Measurements from ENCODE around the gene POLR3K.
"Not testable (repeated sequence)": the region's sequence is repeated elsewhere in the genome, so short reads cannot be mapped to it uniquely, and the experiment has no call there.

Gene POLR3K

GRCh38 chr16:56231-56927 is 3.0 kb upstream of the POLR3K start:
- no peaks in the 10 kb centered on the region for H3K9me3 ChIP-seq (ENCODE audit: control insufficient read depth, low read length)
- H3K36me3 ChIP-seq (ENCODE audit: control insufficient read depth, insufficient read depth, low read length): peaks cover 15% of the 10 kb centered on the region
- no peak overlapping the region for H3K27ac ChIP-seq (ENCODE audit: insufficient read depth, low read depth, low read length, poor library complexity, severe bottlenecking)
- H3K4me3 ChIP-seq (ENCODE audit: insufficient read depth, low read depth, low read length): no peak overlapping the region
- 93 to 94% methylated on average over 17 of the region's 17 CpGs for WGBS, 2 experiments
- no peaks in the 10 kb centered on the region for H3K4me1 ChIP-seq (ENCODE audit: control insufficient read depth, insufficient read depth, low read length)
- no peaks in the 10 kb centered on the region for H3K27me3 ChIP-seq (ENCODE audit: control insufficient read depth, insufficient read depth, low read length, poor library complexity, severe bottlenecking)

- Histone ChIP-seq H3K27ac (ENCODE audit: insufficient read depth, low read depth, low read length, poor library complexity, severe bottlenecking) (no peak overlapping the region), H3K36me3 (ENCODE audit: control insufficient read depth, insufficient read depth, low read length) (peaks cover 21% of the 10 kb centered on the region), H3K4me1 (ENCODE audit: control insufficient read depth, insufficient read depth, low read length) (no peaks in the 10 kb centered on the region), H3K4me3 (ENCODE audit: insufficient read depth, low read depth, low read length) (no peak overlapping the region), H3K9me3 (ENCODE audit: control insufficient read depth, low read length) (no peaks in the 10 kb centered on the region), H3K27me3 (ENCODE audit: control insufficient read depth, insufficient read depth, low read length, poor library complexity, severe bottlenecking) (no peaks in the 10 kb centered on the region)
- 95 to 96% methylated on average over 11 of the region's 11 CpGs for WGBS, 2 experiments
Measured at GRCh38 chr16:55571-56136, 2.2 kb upstream of the POLR3K start.

- no peak overlapping the region for H3K27ac ChIP-seq (ENCODE audit: insufficient read depth, low read depth, low read length, poor library complexity, severe bottlenecking)
- peak overlapping the region; percentile 89 for H3K4me3 ChIP-seq (ENCODE audit: insufficient read depth, low read depth, low read length)
- H3K9me3 ChIP-seq (ENCODE audit: control insufficient read depth, low read length): no peaks in the 10 kb centered on the region
- no peaks in the 10 kb centered on the region for H3K4me1 ChIP-seq (ENCODE audit: control insufficient read depth, insufficient read depth, low read length)
- H3K27me3 ChIP-seq (ENCODE audit: control insufficient read depth, insufficient read depth, low read length, poor library complexity, severe bottlenecking): no peaks in the 10 kb centered on the region
- 70 to 77% methylated on average over 12 of the region's 12 CpGs for WGBS, 2 experiments
- peaks cover 22% of the 10 kb centered on the region for H3K36me3 ChIP-seq (ENCODE audit: control insufficient read depth, insufficient read depth, low read length)
Measured at GRCh38 chr16:54237-54581, 801 bp upstream of the POLR3K start.

- no peaks in the 10 kb centered on the region for H3K9me3 ChIP-seq (ENCODE audit: control insufficient read depth, low read length)
- H3K27ac ChIP-seq (ENCODE audit: insufficient read depth, low read depth, low read length, poor library complexity, severe bottlenecking): no peak overlapping the region
- peaks cover 23% of the 10 kb centered on the region for H3K36me3 ChIP-seq (ENCODE audit: control insufficient read depth, insufficient read depth, low read length)
- no peaks in the 10 kb centered on the region for H3K27me3 ChIP-seq (ENCODE audit: control insufficient read depth, insufficient read depth, low read length, poor library complexity, severe bottlenecking)
- no peak overlapping the region for H3K4me3 ChIP-seq (ENCODE audit: insufficient read depth, low read depth, low read length)
- WGBS, 2 experiments: 82 to 86% methylated on average over 15 of the region's 15 CpGs
- H3K4me1 ChIP-seq (ENCODE audit: control insufficient read depth, insufficient read depth, low read length): no peaks in the 10 kb centered on the region
Measured at GRCh38 chr16:50769-51591, 2.4 kb downstream of the POLR3K start.

- no peaks in the 10 kb centered on the region for H3K4me1 ChIP-seq (ENCODE audit: control insufficient read depth, insufficient read depth, low read length)
- no peak overlapping the region for H3K27ac ChIP-seq (ENCODE audit: insufficient read depth, low read depth, low read length, poor library complexity, severe bottlenecking)
- no peaks in the 10 kb centered on the region for H3K9me3 ChIP-seq (ENCODE audit: control insufficient read depth, low read length)
- H3K27me3 ChIP-seq (ENCODE audit: control insufficient read depth, insufficient read depth, low read length, poor library complexity, severe bottlenecking): no peaks in the 10 kb centered on the region
- peaks cover 34% of the 10 kb centered on the region for H3K36me3 ChIP-seq (ENCODE audit: control insufficient read depth, insufficient read depth, low read length)
- H3K4me3 ChIP-seq (ENCODE audit: insufficient read depth, low read depth, low read length): no peak overlapping the region
- WGBS, 2 experiments: 95 to 97% methylated on average over 7 of the region's 7 CpGs
Measured at GRCh38 chr16:47234-47633, 6.2 kb downstream of the POLR3K start.

- H3K9me3 ChIP-seq (ENCODE audit: control insufficient read depth, low read length); H3K27me3 ChIP-seq (ENCODE audit: control insufficient read depth, insufficient read depth, low read length, poor library complexity, severe bottlenecking); H3K4me1 ChIP-seq (ENCODE audit: control insufficient read depth, insufficient read depth, low read length); H3K27ac ChIP-seq (ENCODE audit: insufficient read depth, low read depth, low read length, poor library complexity, severe bottlenecking); H3K4me3 ChIP-seq (ENCODE audit: insufficient read depth, low read depth, low read length): not testable (repeated sequence)
- peaks cover 41% of the 10 kb centered on the region for H3K36me3 ChIP-seq (ENCODE audit: control insufficient read depth, insufficient read depth, low read length)
- WGBS, 2 experiments: 97 to 99% methylated on average over 5 to 6 of the region's 7 CpGs
Measured at GRCh38 chr16:46510-46909, 6.9 kb downstream of the POLR3K start.

- Histone ChIP-seq H3K4me3 (ENCODE audit: insufficient read depth, low read depth, low read length) (no peak overlapping the region), H3K9me3 (ENCODE audit: control insufficient read depth, low read length) (no peaks in the 10 kb centered on the region), H3K4me1 (ENCODE audit: control insufficient read depth, insufficient read depth, low read length) (no peaks in the 10 kb centered on the region), H3K27me3 (ENCODE audit: control insufficient read depth, insufficient read depth, low read length, poor library complexity, severe bottlenecking) (no peaks in the 10 kb centered on the region), H3K36me3 (ENCODE audit: control insufficient read depth, insufficient read depth, low read length) (peaks cover 36% of the 10 kb centered on the region), H3K27ac (ENCODE audit: insufficient read depth, low read depth, low read length, poor library complexity, severe bottlenecking) (no peak overlapping the region)
- WGBS, 2 experiments: 96 to 97% methylated on average over 5 of the region's 5 CpGs
Measured at GRCh38 chr16:45454-45853, 8.0 kb downstream of the POLR3K start.

- H3K27ac ChIP-seq (ENCODE audit: insufficient read depth, low read depth, low read length, poor library complexity, severe bottlenecking): no peak overlapping the region
- WGBS, 2 experiments: 97 to 98% methylated on average over 8 of the region's 8 CpGs
- H3K4me1 ChIP-seq (ENCODE audit: control insufficient read depth, insufficient read depth, low read length): no peaks in the 10 kb centered on the region
- H3K27me3 ChIP-seq (ENCODE audit: control insufficient read depth, insufficient read depth, low read length, poor library complexity, severe bottlenecking): no peaks in the 10 kb centered on the region
- no peak overlapping the region for H3K4me3 ChIP-seq (ENCODE audit: insufficient read depth, low read depth, low read length)
- H3K9me3 ChIP-seq (ENCODE audit: control insufficient read depth, low read length): no peaks in the 10 kb centered on the region
- peaks cover 31% of the 10 kb centered on the region for H3K36me3 ChIP-seq (ENCODE audit: control insufficient read depth, insufficient read depth, low read length)
Measured at GRCh38 chr16:44655-45054, 8.8 kb downstream of the POLR3K start.

GRCh38 chr16:43294-43693 is 10.1 kb downstream of the POLR3K start:
- H3K27ac ChIP-seq (ENCODE audit: insufficient read depth, low read depth, low read length, poor library complexity, severe bottlenecking): no peak overlapping the region
- no peaks in the 10 kb centered on the region for H3K9me3 ChIP-seq (ENCODE audit: control insufficient read depth, low read length)
- WGBS, 2 experiments: 83 to 86% methylated on average over 5 of the region's 5 CpGs
- H3K27me3 ChIP-seq (ENCODE audit: control insufficient read depth, insufficient read depth, low read length, poor library complexity, severe bottlenecking): no peaks in the 10 kb centered on the region
- no peak overlapping the region for H3K4me3 ChIP-seq (ENCODE audit: insufficient read depth, low read depth, low read length)
- no peaks in the 10 kb centered on the region for H3K4me1 ChIP-seq (ENCODE audit: control insufficient read depth, insufficient read depth, low read length)
- H3K36me3 ChIP-seq (ENCODE audit: control insufficient read depth, insufficient read depth, low read length): peaks cover 31% of the 10 kb centered on the region

- H3K4me1 ChIP-seq (ENCODE audit: control insufficient read depth, insufficient read depth, low read length): no peaks in the 10 kb centered on the region
- H3K27ac ChIP-seq (ENCODE audit: insufficient read depth, low read depth, low read length, poor library complexity, severe bottlenecking): no peak overlapping the region
- WGBS, 2 experiments: 95% methylated on average over 4 of the region's 4 CpGs
- peaks cover 31% of the 10 kb centered on the region for H3K36me3 ChIP-seq (ENCODE audit: control insufficient read depth, insufficient read depth, low read length)
- no peaks in the 10 kb centered on the region for H3K27me3 ChIP-seq (ENCODE audit: control insufficient read depth, insufficient read depth, low read length, poor library complexity, severe bottlenecking)
- no peaks in the 10 kb centered on the region for H3K9me3 ChIP-seq (ENCODE audit: control insufficient read depth, low read length)
- no peak overlapping the region for H3K4me3 ChIP-seq (ENCODE audit: insufficient read depth, low read depth, low read length)
Measured at GRCh38 chr16:42691-43090, 10.7 kb downstream of the POLR3K start.

Measured in ectodermal cell (in vitro differentiated cells).